ENCODE data around the gene CYP26B1.

Gene CYP26B1

GRCh38 chr2:72140621-72140960, 7.1 kb downstream of the CYP26B1 start:
- WGBS = 95% methylated on average over 4 of the region's 4 CpGs
- Histone ChIP-seq H3K36me3 (ENCODE audit: insufficient read depth, low read length) (no peaks in the 10 kb centered on the region), H3K4me1 (ENCODE audit: insufficient read depth, low read length) (peaks cover 13% of the 10 kb centered on the region), H3K27ac (ENCODE audit: low read depth, low read length) (no peak overlapping the region), H3K9ac (ENCODE audit: low read depth, low read length) (no peak overlapping the region), H3K4me3 (ENCODE audit: low read length) (no peak overlapping the region), H3K9me3 (ENCODE audit: insufficient read depth, low read depth, low read length) (no peaks in the 10 kb centered on the region), H3K27me3 (ENCODE audit: insufficient read depth, low read length) (peaks cover 78% of the 10 kb centered on the region)

GRCh38 chr2:72139874-72140620, 7.6 kb downstream of the CYP26B1 start:
- no peak overlapping the region for H3K4me3 ChIP-seq (ENCODE audit: low read length)
- H3K9ac ChIP-seq (ENCODE audit: low read depth, low read length) = no peak overlapping the region
- peaks cover 73% of the 10 kb centered on the region for H3K27me3 ChIP-seq (ENCODE audit: insufficient read depth, low read length)
- no peak overlapping the region for H3K27ac ChIP-seq (ENCODE audit: low read depth, low read length)
- H3K36me3 ChIP-seq (ENCODE audit: insufficient read depth, low read length) = no peaks in the 10 kb centered on the region
- peaks cover 13% of the 10 kb centered on the region for H3K4me1 ChIP-seq (ENCODE audit: insufficient read depth, low read length)
- H3K9me3 ChIP-seq (ENCODE audit: insufficient read depth, low read depth, low read length) = no peaks in the 10 kb centered on the region
- 91% methylated on average over 14 of the region's 14 CpGs for WGBS

GRCh38 chr2:72139471-72139873, 8.2 kb downstream of the CYP26B1 start:
- Histone ChIP-seq H3K4me1 (ENCODE audit: insufficient read depth, low read length) (peaks cover 13% of the 10 kb centered on the region), H3K4me3 (ENCODE audit: low read length) (no peak overlapping the region), H3K27me3 (ENCODE audit: insufficient read depth, low read length) (peaks cover 67% of the 10 kb centered on the region), H3K9me3 (ENCODE audit: insufficient read depth, low read depth, low read length) (no peaks in the 10 kb centered on the region), H3K9ac (ENCODE audit: low read depth, low read length) (no peak overlapping the region), H3K27ac (ENCODE audit: low read depth, low read length) (no peak overlapping the region), H3K36me3 (ENCODE audit: insufficient read depth, low read length) (no peaks in the 10 kb centered on the region)
- WGBS = 88% methylated on average over 8 of the region's 8 CpGs

GRCh38 chr2:72138921-72139381, 8.7 kb downstream of the CYP26B1 start:
- no peaks in the 10 kb centered on the region for H3K36me3 ChIP-seq (ENCODE audit: insufficient read depth, low read length)
- H3K27me3 ChIP-seq (ENCODE audit: insufficient read depth, low read length) = peaks cover 62% of the 10 kb centered on the region
- H3K4me1 ChIP-seq (ENCODE audit: insufficient read depth, low read length) = peaks cover 13% of the 10 kb centered on the region
- H3K9me3 ChIP-seq (ENCODE audit: insufficient read depth, low read depth, low read length) = no peaks in the 10 kb centered on the region
- no peak overlapping the region for H3K4me3 ChIP-seq (ENCODE audit: low read length)
- no peak overlapping the region for H3K27ac ChIP-seq (ENCODE audit: low read depth, low read length)
- 93% methylated on average over 14 of the region's 14 CpGs for WGBS
- no peak overlapping the region for H3K9ac ChIP-seq (ENCODE audit: low read depth, low read length)

GRCh38 chr2:72138011-72138881, 9.4 kb downstream of the CYP26B1 start:
- H3K9me3 ChIP-seq (ENCODE audit: insufficient read depth, low read depth, low read length) = no peaks in the 10 kb centered on the region
- H3K4me1 ChIP-seq (ENCODE audit: insufficient read depth, low read length) = peaks cover 13% of the 10 kb centered on the region; the same call in 1 of the 2 replicates
- no peak overlapping the region for H3K9ac ChIP-seq (ENCODE audit: low read depth, low read length)
- peaks cover 55% of the 10 kb centered on the region for H3K27me3 ChIP-seq (ENCODE audit: insufficient read depth, low read length)
- no peaks in the 10 kb centered on the region for H3K36me3 ChIP-seq (ENCODE audit: insufficient read depth, low read length)
- 72% methylated on average over 24 of the region's 24 CpGs for WGBS
- no peak overlapping the region for H3K27ac ChIP-seq (ENCODE audit: low read depth, low read length)
- no peak overlapping the region for H3K4me3 ChIP-seq (ENCODE audit: low read length)

- Histone ChIP-seq H3K27me3 (ENCODE audit: insufficient read depth, low read length) (peaks cover 48% of the 10 kb centered on the region), H3K27ac (ENCODE audit: low read depth, low read length) (no peak overlapping the region), H3K4me3 (ENCODE audit: low read length) (no peak overlapping the region), H3K9me3 (ENCODE audit: insufficient read depth, low read depth, low read length) (no peaks in the 10 kb centered on the region), H3K4me1 (ENCODE audit: insufficient read depth, low read length) (peaks cover 9% of the 10 kb centered on the region; the same call in 1 of the 2 replicates), H3K9ac (ENCODE audit: low read depth, low read length) (no peak overlapping the region), H3K36me3 (ENCODE audit: insufficient read depth, low read length) (no peaks in the 10 kb centered on the region)
- 26% methylated on average over 10 of the region's 10 CpGs for WGBS
Measured at GRCh38 chr2:72137498-72138010, 10.1 kb downstream of the CYP26B1 start.

- H3K9ac ChIP-seq (ENCODE audit: low read depth, low read length) = no peak overlapping the region
- H3K27me3 ChIP-seq (ENCODE audit: insufficient read depth, low read length) = peaks cover 43% of the 10 kb centered on the region
- no peak overlapping the region for H3K4me3 ChIP-seq (ENCODE audit: low read length)
- no peak overlapping the region for H3K27ac ChIP-seq (ENCODE audit: low read depth, low read length)
- no peaks in the 10 kb centered on the region for H3K36me3 ChIP-seq (ENCODE audit: insufficient read depth, low read length)
- WGBS = 72% methylated on average over 7 of the region's 7 CpGs
- no peaks in the 10 kb centered on the region for H3K9me3 ChIP-seq (ENCODE audit: insufficient read depth, low read depth, low read length)
- 0 out of 2 replicates have a peak, but pooled peaks cover 6% of the 10 kb centered on the region for H3K4me1 ChIP-seq (ENCODE audit: insufficient read depth, low read length)
Measured at GRCh38 chr2:72136933-72137497, 10.6 kb downstream of the CYP26B1 start.

- H3K4me3 ChIP-seq (ENCODE audit: low read length) = no peak overlapping the region
- no peaks in the 10 kb centered on the region for H3K36me3 ChIP-seq (ENCODE audit: insufficient read depth, low read length)
- peaks cover 38% of the 10 kb centered on the region for H3K27me3 ChIP-seq (ENCODE audit: insufficient read depth, low read length)
- no peak overlapping the region for H3K27ac ChIP-seq (ENCODE audit: low read depth, low read length)
- 0 out of 2 replicates have a peak, but pooled peaks cover 6% of the 10 kb centered on the region for H3K4me1 ChIP-seq (ENCODE audit: insufficient read depth, low read length)
- no peaks in the 10 kb centered on the region for H3K9me3 ChIP-seq (ENCODE audit: insufficient read depth, low read depth, low read length)
- 70% methylated on average over 9 of the region's 10 CpGs for WGBS
- no peak overlapping the region for H3K9ac ChIP-seq (ENCODE audit: low read depth, low read length)
Measured at GRCh38 chr2:72136331-72136730, 11.3 kb downstream of the CYP26B1 start.

- no peaks in the 10 kb centered on the region for H3K36me3 ChIP-seq (ENCODE audit: insufficient read depth, low read length)
- H3K9me3 ChIP-seq (ENCODE audit: insufficient read depth, low read depth, low read length) = no peaks in the 10 kb centered on the region
- peaks cover 8% of the 10 kb centered on the region for H3K4me1 ChIP-seq (ENCODE audit: insufficient read depth, low read length)
- H3K27ac ChIP-seq (ENCODE audit: low read depth, low read length) = no peak overlapping the region
- H3K27me3 ChIP-seq (ENCODE audit: insufficient read depth, low read length) = peaks cover 34% of the 10 kb centered on the region
- WGBS = 95% methylated on average over 8 of the region's 8 CpGs
- no peak overlapping the region for H3K4me3 ChIP-seq (ENCODE audit: low read length)
- no peak overlapping the region for H3K9ac ChIP-seq (ENCODE audit: low read depth, low read length)
Measured at GRCh38 chr2:72135921-72136320, 11.7 kb downstream of the CYP26B1 start.

- Histone ChIP-seq H3K9me3 (ENCODE audit: insufficient read depth, low read depth, low read length) (no peaks in the 10 kb centered on the region), H3K9ac (ENCODE audit: low read depth, low read length) (no peak overlapping the region), H3K4me1 (ENCODE audit: insufficient read depth, low read length) (peaks cover 15% of the 10 kb centered on the region), H3K36me3 (ENCODE audit: insufficient read depth, low read length) (no peaks in the 10 kb centered on the region), H3K27ac (ENCODE audit: low read depth, low read length) (no peak overlapping the region), H3K27me3 (ENCODE audit: insufficient read depth, low read length) (peaks cover 27% of the 10 kb centered on the region), H3K4me3 (ENCODE audit: low read length) (no peak overlapping the region)
- WGBS = 93% methylated on average over 19 of the region's 19 CpGs
Measured at GRCh38 chr2:72134997-72135800, 12.5 kb downstream of the CYP26B1 start.
